NB4 (cell line): ENCODE data around the gene ASIC1.

Experiments
- MYC ChIP-seq: IDR thresholded peaks from 2 replicates; pipeline ENCODE4 v1.6.1; 2011; ENCODE audit warnings: low read depth, low read length
- POLR2A ChIP-seq: IDR thresholded peaks from 2 replicates; pipeline ENCODE4 v1.6.1; 2011; ENCODE audit warnings: mild to moderate bottlenecking; ENCODE audit not compliant: insufficient read length; ENCODE audit errors: extremely low read depth
- TF ChIP-seq, protein P1 (sequence below): IDR thresholded peaks from one replicate; pipeline ENCODE4 v1.5.1; 2012; ENCODE audit warnings: low read depth, low read length

DNA sequence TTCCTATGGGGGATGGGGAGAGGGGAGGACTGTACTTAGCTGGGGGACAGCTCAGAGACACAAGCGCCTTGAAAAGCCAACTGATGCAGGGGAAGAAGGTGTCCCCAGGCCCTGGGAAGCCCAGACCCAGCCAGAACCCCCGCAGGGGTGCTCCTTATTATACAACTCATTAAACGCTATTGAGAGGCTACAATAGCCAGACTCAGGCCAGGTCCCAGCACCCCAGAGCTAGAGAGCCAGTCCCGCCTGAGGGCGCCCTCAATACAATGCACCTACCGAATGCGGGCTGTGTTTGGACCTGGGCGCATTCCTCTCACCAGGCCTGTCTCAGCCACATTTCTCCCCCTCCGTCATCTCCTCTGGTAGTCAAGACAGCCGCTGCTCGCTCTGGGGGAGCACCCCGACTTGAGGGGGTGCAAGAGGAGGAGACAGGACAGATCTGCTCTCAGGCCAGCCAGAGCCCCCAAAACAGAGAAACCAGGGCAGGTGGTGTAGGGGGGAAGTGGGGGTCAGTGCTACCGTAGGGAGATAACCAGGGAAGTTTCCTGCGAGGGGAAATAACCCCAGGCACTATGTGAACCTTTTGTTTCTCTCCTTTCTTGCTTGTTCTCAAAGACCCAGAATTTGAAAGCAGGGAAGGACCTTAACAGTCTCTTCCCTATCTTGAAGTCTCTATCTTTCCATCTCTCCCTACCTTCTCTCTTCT, 6.1 kb upstream of the ASIC1 start:
- TF ChIP-seq, protein P1, sequence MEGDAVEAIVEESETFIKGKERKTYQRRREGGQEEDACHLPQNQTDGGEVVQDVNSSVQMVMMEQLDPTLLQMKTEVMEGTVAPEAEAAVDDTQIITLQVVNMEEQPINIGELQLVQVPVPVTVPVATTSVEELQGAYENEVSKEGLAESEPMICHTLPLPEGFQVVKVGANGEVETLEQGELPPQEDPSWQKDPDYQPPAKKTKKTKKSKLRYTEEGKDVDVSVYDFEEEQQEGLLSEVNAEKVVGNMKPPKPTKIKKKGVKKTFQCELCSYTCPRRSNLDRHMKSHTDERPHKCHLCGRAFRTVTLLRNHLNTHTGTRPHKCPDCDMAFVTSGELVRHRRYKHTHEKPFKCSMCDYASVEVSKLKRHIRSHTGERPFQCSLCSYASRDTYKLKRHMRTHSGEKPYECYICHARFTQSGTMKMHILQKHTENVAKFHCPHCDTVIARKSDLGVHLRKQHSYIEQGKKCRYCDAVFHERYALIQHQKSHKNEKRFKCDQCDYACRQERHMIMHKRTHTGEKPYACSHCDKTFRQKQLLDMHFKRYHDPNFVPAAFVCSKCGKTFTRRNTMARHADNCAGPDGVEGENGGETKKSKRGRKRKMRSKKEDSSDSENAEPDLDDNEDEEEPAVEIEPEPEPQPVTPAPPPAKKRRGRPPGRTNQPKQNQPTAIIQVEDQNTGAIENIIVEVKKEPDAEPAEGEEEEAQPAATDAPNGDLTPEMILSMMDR = no peak
- TF ChIP-seq POLR2A (no peak), MYC (no peak)
